IMR-90 (cell line): ENCODE measurements around the gene CMC2. TPM values are rescaled to one million over a fixed set of nuclear protein-coding genes. Genes with fewer than 3 reads are reported as not detected.

Experiments
- ATAC-seq: fragments of 200-7000 bp; cut with Tn5 transposase; 2 replicates; pipeline ENCODE4 v1.9.1; 2020; ENCODE audit warnings: low read depth, mild to moderate bottlenecking, moderate library complexity
- BruUV-seq: library from RNA; stranded (reverse); fragments of 400-500 nt; replicated peaks from 2 replicates; lab custom pipeline; 2021; lab: Mats Ljungman, UMichigan
- CTCF ChIA-PET: fragments of 300-600 bp; formaldehyde crosslinking; extraction: SDS; loops from one replicate; lab custom pipeline; 2021; ENCODE audit warnings: antibody characterized with exemption; lab: Yijun Ruan, JAX
- POLR2A ChIA-PET: fragments of 300-600 bp; sonication (Branson Sonifier 250); formaldehyde crosslinking; loops from one replicate; lab custom pipeline; 2022; ENCODE audit warnings: antibody characterized with exemption; ENCODE audit not compliant: unreplicated experiment; lab: Charles Lee
- DNase-seq: peaks from one replicate; pipeline ENCODE4 v3.0.0; 2013
- H2AFZ ChIP-seq: replicated peaks from 2 replicates; pipeline ENCODE3; 2013; ENCODE audit warnings: low read length, mild to moderate bottlenecking; ENCODE audit not compliant: poor library complexity
- H2AK5ac ChIP-seq: 2 replicates; pipeline ENCODE4 v1.6.1; 2013; ENCODE audit warnings: low read depth, low read length, inconsistent platforms
- H2AK9ac ChIP-seq: replicated peaks from 2 replicates; pipeline ENCODE3; 2013; ENCODE audit warnings: mild to moderate bottlenecking, low read depth, low read length, moderate library complexity; ENCODE audit not compliant: poor library complexity
- H2BK120ac ChIP-seq: 2 replicates; pipeline ENCODE4 v1.6.1; 2013; ENCODE audit warnings: low read depth, low read length, inconsistent platforms
- H2BK15ac ChIP-seq: 3 replicates; pipeline ENCODE4 v1.6.1; 2013; ENCODE audit warnings: low read depth, low read length, inconsistent platforms
- H2BK20ac ChIP-seq: 2 replicates; pipeline ENCODE4 v1.6.1; 2013; ENCODE audit warnings: low read depth, mild to moderate bottlenecking, inconsistent platforms, low read length, moderate library complexity
- H2BK5ac ChIP-seq: 2 replicates; pipeline ENCODE4 v1.6.1; 2013; ENCODE audit warnings: mild to moderate bottlenecking, low read depth, low read length, inconsistent platforms; ENCODE audit not compliant: poor library complexity, severe bottlenecking
- H3K14ac ChIP-seq: replicated peaks from 2 replicates; pipeline ENCODE4 v1.6.1; 2013; ENCODE audit warnings: low read depth, low read length, inconsistent platforms
- H3K18ac ChIP-seq: 2 replicates; pipeline ENCODE4 v1.6.1; 2013; ENCODE audit warnings: low read depth, low read length, control low read depth
- H3K23ac ChIP-seq: 2 replicates; pipeline ENCODE4 v1.6.1; 2013; ENCODE audit warnings: low read depth, low read length, inconsistent platforms
- H3K27ac ChIP-seq: 2 replicates; pipeline ENCODE4 v1.5.1; 2013; ENCODE audit warnings: mild to moderate bottlenecking, control low read depth, low read length; ENCODE audit not compliant: insufficient read depth
- H3K27me3 ChIP-seq: 2 replicates; pipeline ENCODE4 v1.6.1; 2013; ENCODE audit warnings: low read length; ENCODE audit not compliant: control insufficient read depth, insufficient read depth
- H3K36me3 ChIP-seq: 2 replicates; pipeline ENCODE4 v1.6.1; 2013; ENCODE audit warnings: low read length, mixed read lengths; ENCODE audit not compliant: control insufficient read depth, insufficient read depth
- H3K4ac ChIP-seq: 2 replicates; pipeline ENCODE4 v1.6.1; 2013; ENCODE audit warnings: low read depth, low read length, inconsistent platforms
- H3K4me1 ChIP-seq: 2 replicates; pipeline ENCODE4 v1.6.1; 2013; ENCODE audit warnings: low read length, mixed read lengths; ENCODE audit not compliant: control insufficient read depth, insufficient read depth
- H3K4me2 ChIP-seq: 2 replicates; pipeline ENCODE4 v1.6.1; 2013; ENCODE audit warnings: low read depth, mild to moderate bottlenecking, control low read depth, low read length, moderate library complexity
- H3K4me3 ChIP-seq: 2 replicates; pipeline ENCODE4 v1.5.1; 2013; ENCODE audit warnings: low read depth, mild to moderate bottlenecking, control low read depth, low read length, moderate library complexity; ENCODE audit not compliant: insufficient read depth
- H3K56ac ChIP-seq: 2 replicates; pipeline ENCODE4 v1.6.1; 2013; ENCODE audit warnings: low read length, inconsistent platforms; ENCODE audit not compliant: insufficient read depth; ENCODE audit errors: extremely low read depth
- H3K79me1 ChIP-seq, 2 experiments: 2 replicates each; pipeline ENCODE4 v1.6.1; 2013; ENCODE audit warnings: low read length in 2 of 2, inconsistent platforms in 1 of 2, low read depth in 1 of 2
- H3K9ac ChIP-seq: 2 replicates; pipeline ENCODE4 v1.6.1; 2013; ENCODE audit warnings: low read depth, low read length, control low read depth
- H3K9me1 ChIP-seq: 2 replicates; pipeline ENCODE4 v1.6.1; 2013; ENCODE audit warnings: low read length, inconsistent platforms; ENCODE audit not compliant: insufficient read depth
- H3K9me3 ChIP-seq: 2 replicates; pipeline ENCODE4 v1.6.1; 2013; ENCODE audit warnings: low read length; ENCODE audit not compliant: control insufficient read depth, insufficient read depth
- H4K20me1 ChIP-seq: 2 replicates; pipeline ENCODE4 v1.6.1; 2013; ENCODE audit warnings: low read length, inconsistent platforms; ENCODE audit not compliant: insufficient read depth
- H4K5ac ChIP-seq: 2 replicates; pipeline ENCODE4 v1.6.1; 2013; ENCODE audit warnings: mild to moderate bottlenecking, low read depth, low read length, control low read depth
- H4K8ac ChIP-seq, 2 experiments: 2 replicates each; pipeline ENCODE4 v1.6.1; 2013; ENCODE audit warnings: low read depth in 2 of 2, low read length in 2 of 2, control low read depth in 1 of 2, inconsistent platforms in 1 of 2
- H4K91ac ChIP-seq: 2 replicates; pipeline ENCODE4 v1.6.1; 2013; ENCODE audit warnings: low read depth, low read length, inconsistent platforms; ENCODE audit not compliant: insufficient read depth
- BHLHE40 ChIP-seq: fragments of 150-350 bp; IDR thresholded peaks from 2 replicates; pipeline ENCODE4 v1.6.1; 2016; ENCODE audit warnings: mild to moderate bottlenecking, low read depth, low read length
- CEBPB ChIP-seq: IDR thresholded peaks from 2 replicates; pipeline ENCODE4 v1.6.1; 2012; ENCODE audit warnings: low read depth, low read length, improper control_type of control experiment
- CHD1 ChIP-seq: IDR thresholded peaks from 2 replicates; pipeline ENCODE4 v1.6.1; 2012; ENCODE audit warnings: low read depth, low read length, improper control_type of control experiment
- CTCF ChIP-seq: conservative IDR thresholded peaks from 2 replicates; pipeline ENCODE4 v1.5.1; 2012; ENCODE audit warnings: mild to moderate bottlenecking, low read depth, low read length, improper control_type of control experiment
- ELK1 ChIP-seq: fragments of 150-350 bp; IDR thresholded peaks from 2 replicates; pipeline ENCODE4 v1.6.1; 2016; ENCODE audit warnings: low read depth, mild to moderate bottlenecking, low read length, moderate library complexity, borderline replicate concordance
- FOS ChIP-seq: fragments of 150-350 bp; IDR thresholded peaks from 2 replicates; pipeline ENCODE4 v1.6.1; 2016; ENCODE audit warnings: low read depth, low read length
- MAZ ChIP-seq: IDR thresholded peaks from 2 replicates; pipeline ENCODE4 v1.6.1; 2012; ENCODE audit warnings: low read depth, mild to moderate bottlenecking, low read length, improper control_type of control experiment, moderate library complexity, borderline replicate concordance
- MXI1 ChIP-seq: IDR thresholded peaks from 2 replicates; pipeline ENCODE4 v1.6.1; 2012; ENCODE audit warnings: low read depth, mild to moderate bottlenecking, low read length, moderate library complexity, borderline replicate concordance
- NFE2L2 ChIP-seq: fragments of 150-350 bp; IDR thresholded peaks from 2 replicates; pipeline ENCODE4 v1.6.1; 2016; ENCODE audit warnings: low read depth, mild to moderate bottlenecking, low read length
- POLR2A ChIP-seq: IDR thresholded peaks from 2 replicates; pipeline ENCODE4 v1.6.1; 2012; ENCODE audit warnings: mild to moderate bottlenecking, low read depth, low read length
- RAD21 ChIP-seq: IDR thresholded peaks from 2 replicates; pipeline ENCODE4 v1.6.1; 2012; ENCODE audit warnings: low read length, improper control_type of control experiment
- RFX5 ChIP-seq: IDR thresholded peaks from 2 replicates; pipeline ENCODE4 v1.8.0; 2012; ENCODE audit warnings: low read depth, mild to moderate bottlenecking, low read length, moderate library complexity
- USF2 ChIP-seq: fragments of 150-350 bp; IDR thresholded peaks from 2 replicates; pipeline ENCODE4 v1.6.1; 2017; ENCODE audit warnings: mild to moderate bottlenecking, antibody characterized with exemption, low read length, low read depth
- WGBS, 2 experiments: methylation state at CpG; one replicate each; pipeline versions ENCODE4 v1.1.5 to v1.1.7; 2013; ENCODE audit warnings: missing lambda C conversion rate in 2 of 2; ENCODE audit not compliant: insufficient read length in 1 of 2; ENCODE audit errors: extremely low coverage in 2 of 2; 5-methylcytosine and 5-hydroxymethylcytosine counted together
- dilution Hi-C: fragments of 300-500 bp; cut with HindIII; formaldehyde crosslinking; loops from one replicate; pipeline ENCODE4 v1.14.3; 2018; ENCODE audit warnings: low sequenced_read_pairs; ENCODE audit not compliant: unreplicated experiment
- in situ Hi-C: fragments of 300-500 bp; cut with MboI; formaldehyde crosslinking; loops from 3 replicates; pipeline ENCODE4 v1.14.3; 2019; ENCODE audit warnings: low sequenced_read_pairs, inconsistent platforms, mixed read lengths
- intact Hi-C: fragments of 100-400 bp; cut with micrococcal nuclease; formaldehyde crosslinking; loops from 2 replicates; pipeline ENCODE4 v1.10.0; 2022
- polyA plus RNA-seq, 3 experiments: library from polyadenylated mRNA; depleted of rRNA; stranded (reverse); fragments of >200 nt; gene quantifications; 2 replicates each; pipeline ENCODE4 v1.2.3, GENCODE V29; 2012; ENCODE audit warnings: low replicate concordance in 1 of 3
- total RNA-seq: library from RNA; depleted of rRNA; stranded (reverse); fragments of >200 nt; gene quantifications from 2 replicates; pipeline ENCODE4 v1.2.3, GENCODE V29; 2012

Gene CMC2
- total and polyA plus RNA-seq, 2 of the 4 experiments (the other 2 are of a cell fraction), result 57.0 to 104 TPM

- H2BK5ac ChIP-seq, result no peak overlapping the region
- H3K14ac ChIP-seq, result no peak overlapping the region
- H3K4me3 ChIP-seq, result no peak overlapping the region
- H3K4ac ChIP-seq, result no peak overlapping the region
- no peak overlapping the region for H2AFZ ChIP-seq
- no peaks in the 10 kb centered on the region for H3K36me3 ChIP-seq
- no peak overlapping the region for H2AK5ac ChIP-seq
- intact Hi-C loops, result no loop called here
- H3K56ac ChIP-seq, result no peak overlapping the region
- no peak overlapping the region for H3K9ac ChIP-seq
- dilution Hi-C loops, result no loop called here
- no peaks in the 10 kb centered on the region for H3K4me1 ChIP-seq
- H2BK120ac ChIP-seq, result no peak overlapping the region
- no peak overlapping the region for H3K4me2 ChIP-seq
- H4K20me1 ChIP-seq, result no peaks in the 10 kb centered on the region
- no peak overlapping the region for H4K8ac ChIP-seq
- BruUV-seq, result no TSS peak
- no peak overlapping the region for H3K18ac ChIP-seq
- H2AK9ac ChIP-seq, result no peak overlapping the region
- no peak overlapping the region for H3K27ac ChIP-seq
- H2BK20ac ChIP-seq, result no peak overlapping the region
- H3K23ac ChIP-seq, result no peak overlapping the region
- ChIA-PET POLR2A (no interaction called here), CTCF (no interaction called here)
- no peak overlapping the region for H4K5ac ChIP-seq
- TF ChIP-seq FOS (no peak), MAZ (no peak), BHLHE40 (no peak), RAD21 (no peak), CEBPB (no peak), ELK1 (no peak), CHD1 (no peak), POLR2A (no peak), NFE2L2 (no peak), CTCF (no peak), USF2 (no peak), RFX5 (no peak), MXI1 (no peak)
- no peaks in the 10 kb centered on the region for H3K79me1 ChIP-seq
- no peaks in the 10 kb centered on the region for H3K9me3 ChIP-seq
- H3K9me1 ChIP-seq, result no peaks in the 10 kb centered on the region
- H3K27me3 ChIP-seq, result no peaks in the 10 kb centered on the region
- 100% methylated on average over 1 of the region's 2 CpGs; no CpG with 5 or more reads in 1 of the 2 experiments for WGBS, 2 experiments
- no peak overlapping the region for H4K91ac ChIP-seq
- in situ Hi-C loops, result no loop called here
- DNase-seq (no peak), ATAC-seq (no peak)
- no peak overlapping the region for H2BK15ac ChIP-seq
These were observed 43.8 kb downstream of the CMC2 start for GRCh38 chr16:80962879-80963278.
